HG03520 (cell line): Measurements from ENCODE around the gene TRIM43.
"Not testable (repeated sequence)": the region's sequence is repeated elsewhere in the genome, so short reads cannot be mapped to it uniquely, and the experiment has no call there.

Experiments
- ATAC-seq: cut with Tn5 transposase; IDR thresholded peaks from one replicate; pipeline ENCODE4 v1.9.1; 2021; ENCODE audit warnings: mild to moderate bottlenecking, moderate library complexity; ENCODE audit not compliant: unreplicated experiment

The TRIM43 gene

GRCh38 chr2:95591701-95592100, at the start of gene TRIM43:
Gene TRIM43 (plus strand): TSS chr2:95592001. CDS start chr2:95594024, 2,023 bp downstream.
- not testable (repeated sequence) for ATAC-seq

- no peak for ATAC-seq
Observed at GRCh38 chr2:95551055-95551568, 40.7 kb upstream of the TRIM43 start.

- ATAC-seq, result no peak
Observed at GRCh38 chr2:95552911-95553310, 38.9 kb upstream of the TRIM43 start.

- no peak for ATAC-seq
Observed at GRCh38 chr2:95569170-95569569, 22.6 kb upstream of the TRIM43 start.

GRCh38 chr2:95573866-95574265, 17.9 kb upstream of the TRIM43 start:
- no peak for ATAC-seq

- no peak for ATAC-seq
Observed at GRCh38 chr2:95574506-95574905, 17.3 kb upstream of the TRIM43 start.

GRCh38 chr2:95575857-95576256, 15.9 kb upstream of the TRIM43 start:
- ATAC-seq, result no peak

GRCh38 chr2:95578539-95578938, 13.3 kb upstream of the TRIM43 start:
- ATAC-seq, result no peak

- not testable (repeated sequence) for ATAC-seq
Observed at GRCh38 chr2:95583545-95583944, 8.3 kb upstream of the TRIM43 start.

GRCh38 chr2:95584321-95584720, 7.5 kb upstream of the TRIM43 start:
- ATAC-seq, result not testable (repeated sequence)

- not testable (repeated sequence) for ATAC-seq
Observed at GRCh38 chr2:95589777-95590536, 1.8 kb upstream of the TRIM43 start.

- ATAC-seq, result not testable (repeated sequence)
Observed at GRCh38 chr2:95592973-95593372, 1.2 kb downstream of the TRIM43 start.

- ATAC-seq, result not testable (repeated sequence)
Observed at GRCh38 chr2:95595012-95595411, 3.2 kb downstream of the TRIM43 start.

GRCh38 chr2:95601301-95601700, 9.5 kb downstream of the TRIM43 start:
- not testable (repeated sequence) for ATAC-seq

- not testable (repeated sequence) for ATAC-seq
Observed at GRCh38 chr2:95602146-95602545, 10.3 kb downstream of the TRIM43 start.

GRCh38 chr2:95608356-95608755, 16.6 kb downstream of the TRIM43 start:
- not testable (repeated sequence) for ATAC-seq

GRCh38 chr2:95609764-95610163, 18.0 kb downstream of the TRIM43 start:
- ATAC-seq, result not testable (repeated sequence)

- not testable (repeated sequence) for ATAC-seq
Observed at GRCh38 chr2:95613048-95613447, 21.2 kb downstream of the TRIM43 start.

GRCh38 chr2:95622728-95623127, 30.9 kb downstream of the TRIM43 start:
- not testable (repeated sequence) for ATAC-seq

GRCh38 chr2:95630987-95631386, 39.2 kb downstream of the TRIM43 start:
- not testable (repeated sequence) for ATAC-seq

GRCh38 chr2:95633626-95634259, 41.9 kb downstream of the TRIM43 start:
- not testable (repeated sequence) for ATAC-seq
